Measurements from ENCODE around the gene NOLC1.

Gene NOLC1

DNA sequence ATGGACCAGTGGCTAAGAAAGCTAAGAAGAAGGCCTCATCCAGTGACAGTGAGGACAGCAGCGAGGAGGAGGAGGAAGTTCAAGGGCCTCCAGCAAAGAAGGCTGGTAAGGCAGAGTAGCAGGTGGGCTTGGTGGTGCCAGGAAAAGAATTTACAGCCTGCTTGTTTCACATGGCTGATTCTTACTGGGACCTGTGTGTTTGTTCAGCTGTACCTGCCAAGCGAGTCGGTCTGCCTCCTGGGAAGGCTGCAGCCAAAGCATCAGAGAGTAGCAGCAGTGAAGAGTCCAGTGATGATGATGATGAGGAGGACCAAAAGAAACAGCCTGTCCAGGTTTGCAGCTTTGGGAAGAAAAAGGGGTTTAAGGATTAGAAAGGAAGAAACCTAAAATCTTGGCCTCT, 5.0 kb downstream of the NOLC1 start:
- DNase-seq (ENCODE audit: low read depth) = no peak
- TF ChIP-seq, protein P1, sequence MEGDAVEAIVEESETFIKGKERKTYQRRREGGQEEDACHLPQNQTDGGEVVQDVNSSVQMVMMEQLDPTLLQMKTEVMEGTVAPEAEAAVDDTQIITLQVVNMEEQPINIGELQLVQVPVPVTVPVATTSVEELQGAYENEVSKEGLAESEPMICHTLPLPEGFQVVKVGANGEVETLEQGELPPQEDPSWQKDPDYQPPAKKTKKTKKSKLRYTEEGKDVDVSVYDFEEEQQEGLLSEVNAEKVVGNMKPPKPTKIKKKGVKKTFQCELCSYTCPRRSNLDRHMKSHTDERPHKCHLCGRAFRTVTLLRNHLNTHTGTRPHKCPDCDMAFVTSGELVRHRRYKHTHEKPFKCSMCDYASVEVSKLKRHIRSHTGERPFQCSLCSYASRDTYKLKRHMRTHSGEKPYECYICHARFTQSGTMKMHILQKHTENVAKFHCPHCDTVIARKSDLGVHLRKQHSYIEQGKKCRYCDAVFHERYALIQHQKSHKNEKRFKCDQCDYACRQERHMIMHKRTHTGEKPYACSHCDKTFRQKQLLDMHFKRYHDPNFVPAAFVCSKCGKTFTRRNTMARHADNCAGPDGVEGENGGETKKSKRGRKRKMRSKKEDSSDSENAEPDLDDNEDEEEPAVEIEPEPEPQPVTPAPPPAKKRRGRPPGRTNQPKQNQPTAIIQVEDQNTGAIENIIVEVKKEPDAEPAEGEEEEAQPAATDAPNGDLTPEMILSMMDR (conservative IDR thresholded peaks at IDR 0.05; ENCODE audit: low read depth, low read length) = no peak
- no peak overlapping the region for H3K4me3 ChIP-seq (ENCODE audit: low read length)

DNA sequence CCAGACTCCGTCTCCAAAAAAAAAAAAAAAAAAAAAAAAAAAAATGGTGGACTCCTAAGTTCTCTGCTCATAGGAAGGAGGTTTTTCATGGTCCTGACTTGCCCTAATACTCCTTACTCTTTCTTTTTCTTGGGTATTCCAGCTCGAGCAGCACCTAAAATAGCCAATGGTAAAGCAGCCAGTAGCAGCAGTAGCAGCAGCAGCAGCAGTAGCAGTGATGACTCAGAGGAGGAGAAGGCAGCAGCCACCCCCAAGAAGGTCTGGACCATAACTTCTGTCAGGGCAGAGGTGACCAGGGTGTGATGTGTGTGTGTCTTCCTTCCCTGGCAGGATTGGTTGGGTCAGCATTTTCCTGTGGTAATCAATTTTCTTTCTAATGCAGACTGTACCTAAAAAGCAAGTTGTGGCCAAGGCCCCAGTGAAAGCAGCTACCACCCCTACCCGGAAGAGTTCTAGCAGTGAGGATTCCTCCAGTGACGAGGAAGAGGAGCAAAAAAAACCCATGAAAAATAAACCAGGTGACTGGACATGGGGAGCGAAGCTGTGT, 6.9 kb downstream of the NOLC1 start:
- TF ChIP-seq, protein P1 (conservative IDR thresholded peaks at IDR 0.05; ENCODE audit: low read depth, low read length) = no peak
- H3K4me3 ChIP-seq (ENCODE audit: low read length) = no peak overlapping the region
- DNase-seq (ENCODE audit: low read depth) = no peak

DNA sequence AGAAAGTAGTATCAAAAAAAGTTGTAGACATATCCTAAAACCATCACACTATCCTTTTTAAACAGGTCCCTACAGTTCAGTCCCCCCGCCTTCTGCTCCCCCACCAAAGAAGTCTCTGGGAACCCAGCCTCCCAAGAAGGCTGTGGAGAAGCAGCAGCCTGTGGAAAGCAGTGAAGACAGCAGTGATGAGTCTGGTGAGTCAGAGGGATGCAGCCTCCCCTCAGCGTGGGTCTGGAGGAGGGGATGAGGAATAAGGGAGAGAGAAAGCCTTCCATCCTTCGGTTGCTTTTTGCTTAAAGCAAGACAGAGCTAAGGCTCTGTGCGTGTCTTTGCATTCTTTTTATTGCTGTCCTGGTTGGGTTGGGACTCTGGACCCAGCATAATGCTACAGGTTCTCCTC, 7.6 kb downstream of the NOLC1 start:
- TF ChIP-seq, protein P1 (conservative IDR thresholded peaks at IDR 0.05; ENCODE audit: low read depth, low read length) = no peak
- DNase-seq (ENCODE audit: low read depth) = no peak
- H3K4me3 ChIP-seq (ENCODE audit: low read length) = no peak overlapping the region

DNA sequence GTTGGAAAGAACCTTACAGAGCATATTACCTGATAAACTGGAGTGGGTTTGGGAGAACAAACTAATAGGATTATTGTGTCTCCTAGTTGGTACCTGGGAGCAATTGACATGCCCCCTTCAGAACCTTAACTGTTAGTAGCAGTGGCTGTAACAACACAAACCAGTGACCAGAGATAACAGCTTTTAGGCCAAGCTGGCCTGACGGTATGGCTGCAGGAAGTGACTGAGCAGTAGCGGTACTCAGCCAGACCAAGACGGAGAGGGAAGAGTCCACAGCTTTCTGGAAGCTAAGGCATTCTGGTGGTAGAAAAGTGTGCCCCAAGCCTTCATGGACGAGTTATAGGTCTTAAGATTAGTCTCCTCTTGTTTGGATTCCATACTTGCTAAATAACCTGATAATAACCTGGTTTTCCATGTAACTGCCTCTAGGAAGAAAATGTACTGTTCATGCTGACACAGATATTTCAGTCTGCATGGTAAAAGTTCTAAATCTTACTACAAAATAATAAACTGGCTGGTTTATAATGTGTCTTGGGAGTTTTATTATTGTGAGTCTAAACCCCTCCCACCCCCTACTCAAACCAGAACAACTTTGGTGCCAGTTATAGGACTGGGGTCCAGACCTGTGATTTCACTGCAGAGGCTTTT, 11.3 kb downstream of the NOLC1 start:
- no peak for DNase-seq (ENCODE audit: low read depth)
- H3K4me3 ChIP-seq (ENCODE audit: low read length) = no peak overlapping the region
- TF ChIP-seq, protein P1 (conservative IDR thresholded peaks at IDR 0.05; ENCODE audit: low read depth, low read length) = no peak

DNA sequence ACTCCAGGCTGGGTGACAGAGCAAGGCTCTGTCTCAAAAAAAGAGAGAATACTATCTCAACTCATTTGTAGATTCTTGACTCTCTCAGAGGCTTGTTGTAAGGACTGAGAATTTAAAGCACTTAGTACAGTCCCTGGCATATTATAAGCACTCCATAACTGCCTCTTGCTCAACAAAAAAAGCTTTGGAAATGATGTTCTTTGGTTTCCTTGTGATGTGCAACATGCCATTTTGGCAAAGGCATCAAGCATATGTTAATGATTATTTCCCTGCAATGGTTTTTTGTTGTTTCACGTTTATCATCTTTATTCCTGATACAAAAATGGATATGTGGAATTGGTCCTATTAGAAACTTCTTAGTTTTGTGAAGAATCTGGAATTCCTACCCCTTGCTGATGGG, 15.7 kb downstream of the NOLC1 start:
- H3K4me3 ChIP-seq (ENCODE audit: low read length) = no peak overlapping the region
- DNase-seq (ENCODE audit: low read depth) = no peak
- TF ChIP-seq, protein P1 (conservative IDR thresholded peaks at IDR 0.05; ENCODE audit: low read depth, low read length) = no peak

DNA sequence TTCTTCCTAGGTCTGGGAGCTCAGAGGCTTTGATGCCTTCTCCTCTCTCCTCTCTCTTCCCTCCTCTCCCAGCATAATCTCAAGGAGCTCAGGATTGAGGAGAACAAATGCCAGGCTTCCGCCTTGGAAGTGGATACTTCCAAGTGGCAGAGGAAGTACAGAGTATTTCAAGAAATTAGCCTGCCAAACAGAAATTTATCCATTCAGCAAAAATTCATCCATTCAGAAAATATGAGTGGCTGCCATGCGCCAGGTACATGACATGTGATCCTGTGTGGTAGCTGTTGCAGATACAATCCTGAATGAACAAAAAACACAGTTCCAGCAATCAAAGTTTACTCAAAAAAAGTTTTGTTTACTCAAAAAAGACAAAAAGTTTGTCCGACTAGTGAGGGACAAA, 18.4 kb downstream of the NOLC1 start:
- TF ChIP-seq, protein P1 (conservative IDR thresholded peaks at IDR 0.05; ENCODE audit: low read depth, low read length) = no peak
- H3K4me3 ChIP-seq (ENCODE audit: low read length) = no peak overlapping the region
- no peak for DNase-seq (ENCODE audit: low read depth)

DNA sequence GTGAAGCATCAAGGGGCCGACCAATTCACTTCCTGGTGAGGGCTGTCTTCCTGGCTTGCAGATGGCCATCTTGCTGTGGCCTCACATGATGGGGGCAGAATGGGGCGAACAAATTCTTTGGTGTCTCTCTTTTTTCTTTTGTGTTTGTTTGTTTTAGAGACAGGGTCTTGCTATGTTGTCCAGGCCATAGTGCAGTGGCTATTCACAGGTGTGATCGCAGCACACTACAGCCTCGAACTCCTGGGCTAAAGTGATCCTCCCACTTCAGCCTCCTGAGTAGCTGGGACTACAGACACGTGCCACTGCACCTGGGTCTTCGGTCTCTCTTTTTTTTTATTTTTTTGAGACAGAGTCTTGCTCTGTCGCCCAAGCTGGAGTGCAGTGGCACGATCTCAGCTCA, 20.1 kb downstream of the NOLC1 start:
- TF ChIP-seq, protein P1 (conservative IDR thresholded peaks at IDR 0.05; ENCODE audit: low read depth, low read length) = no peak
- no peak for DNase-seq (ENCODE audit: low read depth)
- H3K4me3 ChIP-seq (ENCODE audit: low read length) = no peak overlapping the region
